ENCODE measurements around the gene MYH3.
A peak's percentile ranks its signal among the peaks of the same experiment; 100 is the strongest.

Gene MYH3

DNA sequence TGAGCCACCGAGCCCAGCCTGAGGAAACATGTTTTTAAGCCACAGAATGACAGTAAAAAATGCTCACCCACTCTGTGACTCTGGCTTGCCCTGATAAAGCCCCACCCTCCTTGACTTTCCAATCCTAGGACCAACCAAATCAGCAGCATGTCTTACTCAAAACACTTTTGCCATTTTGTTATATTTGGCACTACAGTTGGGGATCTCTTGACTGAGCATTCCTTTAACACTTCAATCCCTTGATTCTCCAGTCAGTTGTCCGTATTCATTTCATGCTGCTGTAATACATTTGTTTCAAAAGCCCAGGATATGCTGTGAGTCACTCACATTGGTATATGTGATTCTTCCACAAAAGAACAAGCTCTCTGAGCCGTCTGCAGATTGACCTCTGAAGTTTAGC lies 8.2 kb downstream of the MYH3 start:
- DNase-seq (ENCODE audit: low spot score): no peak

DNA sequence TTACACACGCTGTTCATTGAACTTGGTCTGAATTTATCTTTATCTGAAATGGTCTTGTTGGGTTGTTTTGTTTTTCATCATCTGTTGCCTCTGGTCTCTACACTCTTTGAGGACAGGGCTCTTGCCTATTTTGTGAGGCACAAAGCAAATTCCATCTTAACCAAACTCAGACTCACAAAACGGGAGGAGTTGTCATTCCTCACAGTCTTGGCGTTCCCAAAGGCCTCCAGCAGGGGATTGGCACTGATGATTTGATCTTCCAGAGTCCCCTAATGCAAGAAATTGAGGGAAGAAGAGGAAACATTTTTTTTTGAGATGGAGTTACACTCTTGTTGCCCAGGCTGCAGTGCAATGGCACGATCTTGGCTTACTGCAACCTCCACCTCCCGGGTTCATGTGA lies 8.7 kb downstream of the MYH3 start:
- no peak for DNase-seq (ENCODE audit: low spot score)

DNA sequence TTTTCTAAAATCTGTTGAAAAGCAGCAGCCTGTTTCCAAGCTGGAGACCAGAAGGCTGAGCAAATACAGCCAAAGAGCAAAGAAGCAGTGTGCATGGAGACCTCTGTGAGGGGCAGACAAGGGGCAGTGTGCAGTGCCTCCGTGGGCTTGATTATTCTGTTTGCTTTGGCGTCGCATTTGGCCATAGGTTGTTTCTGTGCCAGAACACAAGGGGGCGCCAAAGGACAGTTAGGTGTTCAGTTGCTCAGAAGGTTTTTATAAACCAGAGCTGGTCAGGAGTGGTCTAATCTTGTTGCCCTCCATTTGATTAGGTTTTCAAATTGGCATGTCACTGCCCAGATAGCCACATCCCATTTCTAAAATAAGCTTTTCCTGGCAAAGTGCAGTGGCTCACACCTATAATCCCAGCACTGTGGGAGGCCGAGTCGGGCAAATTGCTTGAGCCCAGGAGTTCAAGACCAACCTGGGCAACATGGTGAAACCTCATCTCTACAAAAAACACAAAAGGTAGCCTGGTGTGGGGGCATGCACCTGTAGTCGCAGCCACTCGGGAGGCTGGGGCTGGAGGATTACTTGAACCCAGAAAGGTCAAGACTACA lies 10.6 kb downstream of the MYH3 start:
- DNase-seq (ENCODE audit: low spot score): peak; percentile 68

DNA sequence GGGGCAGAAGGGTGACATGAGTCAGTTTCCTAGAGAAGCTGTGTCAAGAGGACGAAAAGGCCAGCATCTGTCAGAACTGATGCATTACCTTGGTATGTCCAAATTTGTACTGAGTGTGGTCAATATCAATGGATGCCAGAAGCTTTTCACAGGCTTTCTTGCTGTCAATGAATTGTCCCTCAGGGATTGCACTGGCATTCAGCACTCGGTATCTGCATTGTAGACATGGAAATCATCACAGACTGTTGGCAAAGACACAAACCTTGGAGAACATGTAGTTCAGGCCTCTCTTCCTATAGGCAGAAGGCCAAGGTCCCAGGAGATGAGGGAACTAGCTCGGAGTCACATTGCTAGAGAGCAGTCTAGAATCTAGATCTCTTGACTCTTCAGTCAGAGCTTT lies 16.6 kb downstream of the MYH3 start:
- no peak for DNase-seq (ENCODE audit: low spot score)

DNA sequence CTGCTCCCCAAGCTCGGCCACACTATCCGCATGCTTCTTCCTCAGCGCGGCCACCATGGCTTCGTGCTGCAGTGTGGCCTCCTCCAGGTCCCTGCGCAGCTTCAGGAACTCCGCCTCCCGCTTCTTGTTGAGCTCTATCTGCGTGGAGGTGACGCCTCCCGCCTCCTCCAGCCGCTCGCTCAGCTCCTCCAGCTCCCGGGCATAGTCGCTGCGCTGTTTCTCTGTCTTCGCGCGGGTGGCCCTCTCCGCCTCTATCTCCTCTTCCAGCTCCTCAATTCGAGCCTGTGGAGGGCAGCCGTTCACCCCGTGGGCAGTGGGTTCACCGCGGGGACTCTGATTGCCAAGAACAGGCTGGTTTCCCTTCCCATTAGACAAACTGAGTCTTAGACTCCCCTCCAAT lies 19.0 kb downstream of the MYH3 start:
- DNase-seq (ENCODE audit: low spot score): no peak

DNA sequence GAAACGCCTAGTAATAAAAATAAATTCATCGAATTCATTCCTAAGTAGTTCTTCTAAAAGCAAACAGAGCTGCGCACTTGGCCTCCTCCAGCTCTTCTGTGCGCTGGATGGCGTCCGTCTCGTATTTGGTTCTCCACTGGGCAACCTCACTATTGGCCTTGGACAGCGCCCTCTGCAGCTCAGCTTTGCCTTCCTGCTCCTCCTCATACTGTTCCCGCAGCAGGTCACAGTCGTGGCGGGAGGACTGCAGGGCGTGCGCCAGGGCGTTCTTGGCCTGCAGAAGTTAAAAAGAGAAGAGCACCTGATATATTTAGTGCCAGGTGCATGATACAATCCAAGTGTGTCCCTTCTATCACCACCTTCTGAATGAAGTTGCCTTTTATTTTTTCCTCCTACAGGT lies 21.8 kb downstream of the MYH3 start:
- DNase-seq (ENCODE audit: low spot score): no peak

DNA sequence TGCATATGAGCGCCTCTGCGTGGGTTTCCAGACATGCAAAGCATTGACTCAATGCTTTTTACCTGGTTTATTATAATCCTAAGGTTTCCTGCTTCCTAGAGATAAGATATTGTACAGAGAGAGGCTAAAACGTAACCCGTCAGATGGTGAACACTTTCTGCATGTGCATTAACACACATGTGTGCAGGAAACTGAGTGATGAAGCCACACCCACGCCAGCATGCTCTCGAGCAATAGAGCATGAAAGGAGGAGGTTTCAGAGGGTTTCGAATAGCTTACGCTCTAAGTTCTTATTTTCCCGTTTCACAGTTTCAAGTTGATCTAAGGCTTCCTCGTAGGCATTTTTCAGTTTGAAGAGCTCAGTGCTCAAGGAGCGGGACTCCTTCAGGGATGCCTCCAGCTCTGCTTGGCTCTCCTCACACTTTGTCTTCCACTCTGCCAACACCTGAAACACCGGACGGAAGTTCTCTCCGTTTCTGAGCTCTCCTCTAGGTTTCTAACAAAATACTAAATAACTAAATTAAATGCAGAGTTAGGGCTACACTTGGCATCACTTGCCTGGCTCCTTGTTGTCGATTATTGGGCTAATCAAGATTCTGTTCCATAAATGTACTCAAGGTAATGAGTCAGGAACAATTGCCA lies 23.2 kb downstream of the MYH3 start:
- no peak for DNase-seq (ENCODE audit: low spot score)

DNA sequence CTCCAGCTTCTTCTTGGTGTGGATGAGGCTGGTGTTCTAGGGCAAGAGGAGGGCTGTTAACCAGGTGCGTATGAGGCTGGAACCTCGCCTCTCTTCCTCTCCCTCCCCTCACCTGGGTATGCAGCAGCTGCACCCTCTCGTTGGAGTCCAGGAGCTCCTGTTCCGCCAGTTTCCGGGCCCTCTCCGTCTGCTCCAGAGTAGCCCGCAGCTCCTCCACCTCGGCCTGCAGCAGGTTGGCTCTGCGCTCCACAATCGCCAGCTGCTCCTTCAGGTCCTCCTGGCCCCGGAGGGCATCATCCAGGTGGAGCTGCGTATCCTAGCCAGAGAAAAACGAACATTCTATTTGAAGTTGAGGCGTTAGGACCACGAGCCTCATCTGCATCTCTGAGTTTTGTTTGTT lies 25.4 kb downstream of the MYH3 start:
- DNase-seq (ENCODE audit: low spot score): no peak

DNA sequence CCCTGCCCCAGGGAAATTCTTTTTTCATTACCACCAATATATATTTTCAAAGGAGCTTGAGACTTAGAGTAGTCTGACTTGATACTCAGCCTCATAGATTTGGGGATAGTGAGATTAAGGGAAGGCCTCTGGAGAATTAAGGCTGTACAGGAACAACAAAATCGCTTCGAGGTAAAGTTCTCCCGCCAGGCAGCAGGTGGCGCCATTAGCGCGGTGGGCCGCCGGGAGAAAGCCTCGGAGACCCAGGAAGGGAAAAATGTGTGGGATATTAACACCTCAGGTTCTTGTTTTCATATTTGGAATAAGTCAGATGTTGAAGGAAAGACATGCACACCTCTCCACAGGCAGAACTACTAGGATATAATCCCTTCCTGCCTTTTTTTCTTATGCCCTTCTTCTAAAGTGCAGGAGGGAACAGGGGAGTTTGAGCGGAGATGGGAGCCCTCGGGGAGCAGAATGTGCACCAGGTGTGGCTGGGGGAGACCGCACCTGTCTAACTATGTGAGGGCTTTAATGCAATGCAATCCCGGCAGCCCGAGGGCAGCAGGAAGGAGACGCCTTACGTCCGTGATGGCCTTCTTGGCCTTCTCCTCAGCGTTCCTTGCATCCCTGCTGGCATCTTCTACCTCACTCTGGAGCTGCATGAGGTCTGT lies 25.9 kb downstream of the MYH3 start:
- DNase-seq (ENCODE audit: low spot score): peak; percentile 16

DNA sequence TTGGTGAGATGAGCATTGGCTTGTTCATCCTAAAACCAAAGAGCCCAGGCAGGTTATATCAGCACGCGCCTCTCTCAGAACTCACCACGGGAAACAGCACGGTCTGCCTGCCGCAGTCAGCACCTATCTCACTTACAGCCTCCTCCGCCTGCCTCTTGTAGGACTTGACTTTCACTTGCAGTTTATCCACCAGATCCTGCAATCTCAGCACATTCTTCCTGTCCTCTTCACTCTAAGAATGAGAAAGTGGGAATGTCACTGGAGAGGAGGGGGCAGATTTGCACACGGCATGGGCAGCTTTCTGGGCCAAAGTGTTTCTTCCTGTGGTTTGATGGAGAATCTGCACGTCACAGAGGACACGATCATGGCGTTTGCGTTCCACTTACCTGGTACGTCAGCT lies 27.4 kb downstream of the MYH3 start:
- DNase-seq (ENCODE audit: low spot score): no peak

DNA sequence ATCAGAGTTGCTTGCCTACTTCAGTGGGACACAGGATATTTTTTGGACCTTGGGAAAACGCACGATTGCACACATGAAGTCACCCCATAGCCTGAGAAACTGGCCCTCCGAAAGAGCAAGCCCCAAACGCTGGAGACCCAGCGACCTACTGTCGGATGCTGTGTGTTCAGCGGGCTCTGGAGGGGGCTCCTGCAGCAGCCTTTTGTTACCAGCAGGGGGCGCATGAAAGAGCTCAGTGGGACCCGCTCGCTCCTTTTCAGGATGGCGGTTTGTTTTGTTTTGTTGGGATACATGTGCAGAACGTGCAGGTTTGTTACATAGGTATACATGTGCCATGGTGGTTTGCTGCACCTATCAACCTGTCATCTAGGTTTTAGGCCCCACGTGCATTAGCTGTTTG lies 28.4 kb downstream of the MYH3 start:
- DNase-seq (ENCODE audit: low spot score): peak; percentile 19

DNA sequence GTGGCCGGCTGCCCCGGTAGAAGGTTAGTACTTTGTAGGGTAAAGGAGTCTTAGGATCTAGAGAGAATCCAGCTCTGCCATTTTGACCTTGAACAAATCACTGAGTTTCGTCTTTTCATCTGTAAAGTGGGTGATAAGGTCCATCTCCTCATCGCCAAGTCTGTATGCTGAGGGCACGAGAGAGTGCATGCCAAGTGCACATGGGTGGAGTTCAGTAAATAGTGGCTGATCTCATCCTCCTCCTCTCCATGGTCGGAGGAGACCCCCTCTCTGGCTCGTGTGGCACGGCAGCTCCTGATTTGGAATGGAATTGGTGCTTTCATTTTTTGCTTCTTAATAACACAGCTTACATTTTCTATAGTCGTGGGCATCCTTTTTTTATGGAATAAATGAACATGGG lies 30.7 kb downstream of the MYH3 start:
- no peak for DNase-seq (ENCODE audit: low spot score)

DNA sequence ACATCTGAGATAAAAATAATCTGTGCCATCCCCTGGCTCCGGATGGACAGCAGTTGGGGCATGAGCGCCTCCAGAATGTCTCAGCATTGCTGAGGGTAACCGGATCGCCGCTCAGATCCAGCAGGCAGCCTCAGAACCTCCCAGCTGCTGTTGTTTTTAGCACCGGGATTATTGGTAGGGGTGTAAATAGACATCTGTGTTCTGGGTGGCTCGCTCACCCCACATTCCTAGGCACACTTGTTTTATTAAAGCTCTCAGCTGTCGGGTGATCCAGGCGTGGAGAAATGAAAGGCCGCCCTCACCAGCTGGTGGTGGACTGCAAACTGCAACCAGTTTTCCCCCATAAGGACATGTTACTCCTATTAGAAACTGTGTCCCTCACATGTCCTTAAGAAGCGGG lies 32.1 kb downstream of the MYH3 start:
- DNase-seq (ENCODE audit: low spot score): no peak

DNA sequence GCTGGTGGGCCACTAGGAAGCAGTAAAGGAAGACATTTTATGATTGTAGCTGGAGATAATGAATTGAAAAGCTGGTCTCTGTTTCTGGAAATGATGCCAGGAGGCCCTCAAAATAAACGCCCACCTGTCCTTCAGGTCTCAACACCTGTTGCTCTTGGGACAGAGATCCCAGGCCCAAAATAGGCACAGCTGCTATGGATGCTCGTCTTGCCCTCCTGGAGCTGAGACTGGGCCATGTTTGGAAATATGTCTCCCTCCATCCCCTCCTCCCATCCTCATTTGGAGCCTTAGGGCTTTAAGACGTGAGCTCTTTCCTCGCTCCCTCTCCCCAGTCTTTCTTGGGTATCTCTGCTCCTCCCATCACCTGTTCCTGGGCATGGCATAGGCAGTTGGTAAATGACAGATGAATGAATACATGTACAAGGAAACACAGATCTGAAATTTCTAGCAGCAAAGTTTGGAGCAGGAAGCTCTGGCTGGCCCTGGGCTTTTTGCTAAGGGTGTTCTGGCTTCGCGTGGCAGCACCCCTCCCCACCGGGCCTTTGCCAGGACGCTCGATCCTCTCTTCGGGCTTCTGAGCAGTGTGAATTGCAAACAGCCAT lies 33.3 kb downstream of the MYH3 start:
- DNase-seq (ENCODE audit: low spot score): no peak

DNA sequence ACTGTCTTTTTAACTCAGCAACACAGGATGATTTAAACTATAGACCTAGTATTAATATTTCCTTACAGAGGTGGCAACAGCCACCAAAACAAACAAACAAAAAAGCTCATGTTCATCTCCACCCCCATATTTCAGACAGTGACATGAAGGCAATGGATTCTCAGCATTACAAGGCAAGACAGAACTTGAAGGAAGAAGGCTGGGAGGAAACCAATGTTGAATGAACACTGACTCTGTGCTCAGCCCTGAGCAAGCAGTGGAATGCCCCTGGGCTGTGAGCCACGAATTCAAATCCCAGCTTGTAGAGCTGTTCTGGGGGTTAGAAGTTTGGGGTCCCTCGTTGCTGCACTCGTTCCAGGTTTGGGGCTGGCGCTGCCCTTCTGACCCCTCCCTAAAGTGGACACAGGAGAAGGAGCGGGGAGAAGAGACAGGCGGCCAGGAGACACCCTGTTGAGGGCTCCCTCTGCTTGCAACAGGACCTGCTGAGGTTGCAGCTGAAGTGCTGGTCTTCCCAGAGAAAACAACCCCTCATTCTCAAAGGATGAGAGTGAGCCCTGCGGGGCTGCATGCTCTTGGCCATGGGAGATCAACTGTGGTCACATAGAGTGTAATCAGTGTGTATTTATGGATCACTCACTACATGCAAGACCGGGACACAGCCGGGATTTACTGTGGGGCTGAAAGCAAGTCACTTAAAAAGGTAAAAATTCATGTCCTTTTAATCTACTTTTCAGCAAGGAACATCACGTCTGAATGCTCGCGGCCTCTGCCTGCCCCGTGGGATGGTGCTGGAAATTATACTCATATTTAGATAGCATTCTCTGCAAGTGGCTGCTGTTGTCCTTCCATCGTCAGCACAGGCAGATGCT lies 34.3 kb downstream of the MYH3 start:
- no peak for DNase-seq (ENCODE audit: low spot score)

DNA sequence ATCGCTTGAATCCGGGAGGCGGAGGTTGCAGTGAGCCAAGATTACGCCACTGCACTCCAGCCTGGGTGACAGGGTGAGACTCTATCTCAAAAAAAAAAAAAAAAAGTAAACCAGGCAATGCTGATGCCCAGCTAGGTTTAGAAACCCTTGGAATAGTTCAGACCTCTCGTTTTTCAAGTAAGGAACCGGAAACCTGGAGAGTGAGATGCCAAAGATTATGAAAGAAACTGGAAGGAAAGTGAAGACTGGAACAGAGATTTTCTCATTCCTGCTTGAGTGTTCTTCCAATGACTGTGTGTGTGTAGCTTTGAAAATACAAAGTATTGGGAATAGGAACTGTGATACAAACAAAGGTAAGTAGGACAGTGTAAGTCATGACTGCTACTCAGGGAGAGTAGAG lies 35.7 kb downstream of the MYH3 start:
- DNase-seq (ENCODE audit: low spot score): no peak

DNA sequence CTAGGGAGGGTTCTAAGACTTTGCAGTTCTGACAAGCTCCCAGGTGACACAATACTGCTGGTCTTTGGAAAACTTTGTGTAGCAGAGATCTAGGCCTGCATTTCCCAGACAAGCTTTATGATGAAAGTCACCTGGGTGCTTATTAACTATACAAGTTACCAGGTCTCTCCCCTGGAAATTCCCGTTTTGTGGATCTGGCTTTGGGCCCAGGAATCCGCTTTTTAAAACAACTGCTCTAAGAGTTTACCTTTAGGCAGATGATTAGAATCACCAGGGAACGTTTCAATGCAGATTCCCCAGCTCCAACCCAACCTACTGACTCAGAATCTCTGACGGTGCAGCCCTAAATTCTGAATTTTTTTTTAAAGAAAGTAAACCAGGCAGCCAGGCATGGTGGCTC lies 36.3 kb downstream of the MYH3 start:
- DNase-seq (ENCODE audit: low spot score): no peak

DNA sequence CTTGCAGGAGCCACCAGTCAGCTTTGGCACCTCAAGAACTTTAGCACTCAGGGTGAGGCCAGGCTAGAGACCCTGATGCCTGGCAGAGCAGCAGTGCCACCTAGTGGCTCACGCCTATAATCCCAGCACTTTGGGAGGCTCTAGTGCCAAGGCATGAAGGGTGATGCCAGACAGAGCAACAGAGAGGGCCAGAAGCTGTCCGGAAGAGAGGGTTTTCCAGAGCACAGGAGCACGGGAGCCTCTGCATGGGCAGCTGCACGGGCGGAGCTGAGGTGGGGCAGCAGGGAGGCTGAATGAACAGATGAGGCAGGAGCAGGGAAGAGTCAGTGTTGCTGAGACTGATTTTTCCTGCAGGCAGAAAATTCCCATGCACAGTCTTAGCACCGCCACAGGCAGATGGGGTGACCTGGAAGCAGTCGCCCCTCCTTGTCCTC lies 38.9 kb downstream of the MYH3 start:
- DNase-seq (ENCODE audit: low spot score): peak; percentile 74

DNA sequence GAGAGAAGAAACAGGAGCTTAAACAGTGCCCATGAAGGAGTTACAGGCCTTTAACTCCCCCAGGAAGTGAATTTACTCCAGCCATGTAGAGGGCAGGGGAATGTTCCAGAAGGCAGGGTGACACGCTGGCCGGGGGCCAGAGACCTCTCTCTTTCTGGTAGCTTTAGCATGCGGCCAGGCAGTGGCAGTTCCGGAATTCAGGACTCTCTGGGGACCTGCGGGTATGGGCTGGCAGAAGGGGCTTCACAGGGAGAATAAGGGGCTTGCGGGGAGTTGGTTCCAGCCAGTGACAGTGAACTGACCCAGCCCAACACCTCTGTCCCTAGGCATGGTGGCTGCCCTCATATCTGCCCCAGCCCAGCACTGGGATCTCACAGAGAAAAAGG lies 40.0 kb downstream of the MYH3 start:
- DNase-seq (ENCODE audit: low spot score): no peak

DNA sequence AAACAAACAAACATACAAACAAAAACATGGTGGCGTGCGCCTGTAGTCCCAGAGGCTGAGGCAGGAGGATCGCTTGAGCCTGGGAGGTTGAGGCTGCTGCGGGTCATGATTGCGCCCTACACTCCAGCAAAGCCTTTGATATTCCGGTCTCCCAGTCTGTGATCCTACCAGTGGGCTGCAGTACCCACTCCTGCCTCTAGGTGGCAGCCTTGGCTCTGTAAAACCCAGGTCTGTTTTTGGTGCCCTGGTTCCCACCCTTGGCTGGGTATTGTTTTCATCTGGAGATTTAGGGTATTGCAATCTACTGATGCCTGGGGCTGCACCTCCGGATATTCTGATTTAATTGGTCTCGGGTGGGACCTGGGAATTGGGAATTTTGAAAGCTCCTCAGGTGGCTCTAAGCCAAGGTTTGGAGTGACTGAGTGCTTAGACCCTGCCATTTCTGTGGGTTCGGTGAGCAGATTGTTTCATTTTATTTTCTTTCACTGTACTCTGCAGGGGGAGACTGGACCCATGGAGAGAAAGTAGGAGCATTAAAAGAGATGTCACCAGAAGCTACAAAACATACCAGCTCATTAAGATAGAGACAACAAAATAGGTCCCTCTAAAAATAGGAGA lies 40.5 kb downstream of the MYH3 start:
- peak; percentile 72 for DNase-seq (ENCODE audit: low spot score)

DNA sequence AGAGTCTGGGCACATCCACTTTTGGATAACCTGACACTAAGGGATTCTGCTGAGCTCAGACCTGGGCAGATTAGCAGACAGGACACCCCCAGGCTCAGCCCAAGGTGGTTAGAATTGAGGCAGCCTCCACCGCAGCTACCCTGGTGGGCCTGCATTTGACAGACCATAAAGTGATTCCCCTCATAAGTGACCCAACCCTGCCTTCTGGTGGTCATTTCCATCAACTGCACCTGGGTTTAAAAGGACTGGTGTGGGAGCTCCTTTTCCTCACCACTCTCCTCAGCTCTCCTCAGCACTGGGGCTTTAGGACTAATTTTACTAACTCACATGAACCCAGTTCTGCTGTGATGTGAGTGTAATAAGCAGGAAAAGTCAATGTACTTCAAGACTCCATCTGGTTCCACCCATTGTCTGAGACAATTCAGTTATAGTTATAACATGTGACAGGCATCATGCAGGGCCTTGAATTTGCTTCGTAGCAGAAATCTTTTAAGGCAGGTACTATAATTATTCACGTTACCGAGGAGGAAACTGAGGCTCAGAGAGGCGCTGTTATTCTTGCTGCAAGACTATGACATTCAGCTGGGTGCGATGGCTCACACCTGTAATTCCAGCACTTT lies 42.5 kb downstream of the MYH3 start:
- DNase-seq (ENCODE audit: low spot score): peak; percentile 22

All from activated CD4-positive, alpha-beta T cell treated with anti-CD3 and anti-CD28 coated beads, Interleukin-2, Interleukin-4, amounts not matched to agents 100 ng/mL and 50 ng/mL, durations not matched to agents 16 hours and 8 hours (primary cell).